Measurements from ENCODE around the gene ANTXR2. TPM values are rescaled to one million over a fixed set of nuclear protein-coding genes. Genes with fewer than 3 reads are reported as not detected.

Gene ANTXR2
- total and polyA plus RNA-seq, 4 donors: 16.0 to 88.0 (median 50.7) TPM

DNA sequence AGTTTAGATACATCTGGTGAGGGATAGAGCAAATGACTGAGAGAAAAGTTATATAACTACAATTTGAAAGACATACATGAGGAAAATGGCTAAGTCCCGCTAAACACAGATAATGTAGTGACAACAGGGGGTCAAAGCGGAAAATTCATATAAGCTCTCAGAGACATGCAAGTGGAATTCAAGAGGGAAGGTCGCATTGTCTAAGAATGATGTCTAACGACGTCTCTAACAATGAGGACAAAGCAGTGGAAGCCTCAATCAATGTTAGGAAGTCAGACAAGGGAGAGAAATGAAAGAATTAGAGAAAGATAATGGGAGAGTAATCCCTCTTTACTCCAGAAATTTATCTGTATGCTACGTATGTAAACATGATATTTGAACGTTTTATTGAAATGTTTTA is 113.4 kb downstream of the ANTXR2 start:
- WGBS, 2 donors: 90 to 93% methylated on average over 7 of the region's 7 CpGs
- no peak overlapping the region for H3K4me3 ChIP-seq (ENCODE audit: low read length in 2 of 2)
- no peaks in the 10 kb centered on the region for H3K36me3 ChIP-seq (ENCODE audit: control insufficient read depth in 1 of 2, insufficient read depth in 2 of 2, low read length in 1 of 2)
- no peaks in the 10 kb centered on the region for H3K27me3 ChIP-seq (ENCODE audit: control insufficient read depth in 1 of 2, insufficient read depth in 2 of 2, low read length in 1 of 2)
- H3K27ac ChIP-seq (ENCODE audit: low read depth in 1 of 2, low read length in 2 of 2): no peak overlapping the region
- DNase-seq (no peak), ATAC-seq (ENCODE audit: low FRiP score) (no peak)
- H3K4me1 ChIP-seq (ENCODE audit: control insufficient read depth in 1 of 2, insufficient read depth in 2 of 2, low read length in 2 of 2): no peaks in the 10 kb centered on the region
- intact Hi-C loops (cut with DNase I): no loop called here
- H3K9me3 ChIP-seq (ENCODE audit: control insufficient read depth, low read length): no peaks in the 10 kb centered on the region

DNA sequence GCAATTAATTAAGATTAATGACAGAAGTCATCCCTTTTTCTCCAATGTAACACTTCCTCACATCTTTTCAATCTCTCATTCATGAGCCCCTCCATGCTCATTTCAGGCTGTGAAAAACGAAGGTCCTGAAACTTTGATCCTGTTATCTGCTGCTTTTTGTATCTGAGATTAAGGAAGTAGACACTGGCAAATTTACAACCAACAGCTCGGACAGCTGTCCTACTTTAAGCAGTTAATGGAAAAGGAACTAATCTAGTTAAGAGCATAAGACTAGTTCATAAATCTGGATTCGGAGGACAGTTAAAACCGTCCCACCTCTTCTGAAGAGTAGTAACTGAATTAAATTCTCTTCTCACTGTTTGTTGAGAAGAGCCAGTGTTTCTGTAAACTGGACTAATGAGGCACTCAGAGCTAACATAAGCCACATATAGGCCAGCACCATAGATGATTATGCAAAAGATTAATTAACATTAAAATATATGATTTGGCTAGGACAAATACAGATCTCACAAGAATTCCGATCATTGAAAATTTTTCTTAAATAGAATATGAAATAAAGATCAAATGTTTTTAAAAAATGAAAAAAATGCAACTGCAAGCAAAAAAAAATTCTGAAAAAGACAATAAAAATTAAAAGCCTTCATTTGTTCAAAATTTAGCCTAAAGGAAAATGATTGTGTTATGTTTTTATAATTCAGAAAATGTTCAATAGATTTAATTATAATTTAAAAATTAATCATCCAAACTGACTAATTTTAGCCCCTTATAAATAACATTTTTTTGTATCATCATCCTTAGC is 114.4 kb downstream of the ANTXR2 start:
- DNase-seq (no peak), ATAC-seq (ENCODE audit: low FRiP score) (no peak)
- WGBS, 2 donors: 64 to 73% methylated on average over 5 of the region's 5 CpGs
- intact Hi-C loops (cut with DNase I): no loop called here
- no peaks in the 10 kb centered on the region for H3K9me3 ChIP-seq (ENCODE audit: control insufficient read depth, low read length)
- no peak overlapping the region for H3K27ac ChIP-seq (ENCODE audit: low read depth in 1 of 2, low read length in 2 of 2)
- no peak overlapping the region for H3K4me3 ChIP-seq (ENCODE audit: low read length in 2 of 2)
- no peaks in the 10 kb centered on the region for H3K4me1 ChIP-seq (ENCODE audit: control insufficient read depth in 1 of 2, insufficient read depth in 2 of 2, low read length in 2 of 2)
- no peaks in the 10 kb centered on the region for H3K27me3 ChIP-seq (ENCODE audit: control insufficient read depth in 1 of 2, insufficient read depth in 2 of 2, low read length in 1 of 2)
- H3K36me3 ChIP-seq (ENCODE audit: control insufficient read depth in 1 of 2, insufficient read depth in 2 of 2, low read length in 1 of 2): no peaks in the 10 kb centered on the region

DNA sequence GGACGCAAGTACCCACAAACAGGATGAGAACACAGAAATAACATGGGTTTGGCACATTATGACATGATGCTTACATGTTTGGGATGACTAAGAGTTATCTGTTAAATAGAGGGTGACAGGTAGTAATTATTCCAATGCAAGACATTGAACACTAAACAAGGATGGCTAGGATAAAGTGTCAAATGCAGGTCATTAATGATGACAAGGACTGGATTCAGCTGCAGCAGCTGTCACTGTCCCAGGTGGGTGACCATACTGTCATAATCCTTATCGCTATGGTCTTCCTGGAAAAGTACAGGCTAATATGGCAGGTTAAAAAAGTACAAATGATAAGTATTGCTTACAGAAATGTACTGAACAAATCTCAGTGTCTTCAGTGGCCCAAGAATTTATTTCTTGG is 123.9 kb downstream of the ANTXR2 start:
- ATAC-seq (ENCODE audit: low FRiP score): no peak
- intact Hi-C loops (cut with DNase I): no loop called here
- Histone ChIP-seq H3K27ac (ENCODE audit: low read depth in 1 of 2, low read length in 2 of 2) (no peak overlapping the region), H3K27me3 (ENCODE audit: control insufficient read depth in 1 of 2, insufficient read depth in 2 of 2, low read length in 1 of 2) (no peaks in the 10 kb centered on the region), H3K4me3 (ENCODE audit: low read length in 2 of 2) (no peak overlapping the region), H3K9me3 (ENCODE audit: control insufficient read depth, low read length) (no peaks in the 10 kb centered on the region), H3K4me1 (ENCODE audit: control insufficient read depth in 1 of 2, insufficient read depth in 2 of 2, low read length in 2 of 2) (peaks cover 0 to 2% of the 10 kb centered on the region in 2 donors), H3K36me3 (ENCODE audit: control insufficient read depth in 1 of 2, insufficient read depth in 2 of 2, low read length in 1 of 2) (no peaks in the 10 kb centered on the region)
- WGBS, 2 donors: 95 to 96% methylated on average over 2 of the region's 2 CpGs
- DNase-seq: no peak

DNA sequence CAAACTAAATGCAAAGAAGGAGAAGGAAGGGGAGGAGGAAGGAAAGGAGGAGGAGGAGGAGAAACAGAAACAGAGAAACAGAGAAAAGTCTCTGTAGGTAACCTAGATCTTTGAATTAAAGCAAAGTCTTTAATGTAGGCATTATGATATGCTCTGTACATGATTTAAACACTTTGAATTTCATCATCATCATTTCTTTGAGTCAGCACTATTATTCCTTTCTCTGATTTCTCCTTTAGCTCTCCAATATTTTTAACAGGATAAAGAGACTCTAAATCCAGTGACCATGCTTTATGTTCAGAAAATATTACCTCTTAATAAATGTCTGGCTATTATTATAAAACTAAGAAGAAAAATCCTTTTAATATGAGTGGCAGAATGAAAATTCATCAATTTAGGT is 124.3 kb downstream of the ANTXR2 start:
- H3K27ac ChIP-seq (ENCODE audit: low read depth in 1 of 2, low read length in 2 of 2): no peak overlapping the region
- no peak for DNase-seq

DNA sequence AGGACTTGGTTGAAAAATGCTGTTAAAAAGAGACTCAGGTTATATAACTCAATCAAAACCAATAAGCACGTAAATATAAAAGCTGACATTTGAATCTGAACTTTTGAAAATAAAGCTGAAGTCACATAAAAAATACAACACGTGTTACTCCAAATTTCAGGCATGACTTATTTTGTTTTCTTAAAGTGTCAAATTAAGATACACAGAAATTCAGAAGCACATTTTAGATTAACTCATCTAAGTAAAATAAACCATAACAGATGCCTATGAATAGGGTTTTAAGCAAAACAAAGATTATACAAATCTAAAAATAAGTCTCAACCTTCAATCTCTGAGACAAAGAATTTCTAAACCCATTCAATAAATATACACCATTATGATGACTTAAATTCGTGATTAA is 124.8 kb downstream of the ANTXR2 start:
- Histone ChIP-seq H3K4me3 (ENCODE audit: low read length in 2 of 2) (no peak overlapping the region), H3K27me3 (ENCODE audit: control insufficient read depth in 1 of 2, insufficient read depth in 2 of 2, low read length in 1 of 2) (no peaks in the 10 kb centered on the region), H3K4me1 (ENCODE audit: control insufficient read depth in 1 of 2, insufficient read depth in 2 of 2, low read length in 2 of 2) (peaks cover 0 to 2% of the 10 kb centered on the region in 2 donors), H3K9me3 (ENCODE audit: control insufficient read depth, low read length) (no peaks in the 10 kb centered on the region), H3K36me3 (ENCODE audit: control insufficient read depth in 1 of 2, insufficient read depth in 2 of 2, low read length in 1 of 2) (no peaks in the 10 kb centered on the region), H3K27ac (ENCODE audit: low read depth in 1 of 2, low read length in 2 of 2) (no peak overlapping the region)
- 46 to 47% methylated on average over 3 of the region's 3 CpGs for WGBS, 2 donors
- DNase-seq (no peak), ATAC-seq (ENCODE audit: low FRiP score) (no peak)
- intact Hi-C loops (cut with DNase I): no loop called here

More for the DNA sequence above, 124.3 kb downstream of the ANTXR2 start:
- Histone ChIP-seq H3K36me3 (ENCODE audit: control insufficient read depth in 1 of 2, insufficient read depth in 2 of 2, low read length in 1 of 2) (no peaks in the 10 kb centered on the region), H3K9me3 (ENCODE audit: control insufficient read depth, low read length) (no peaks in the 10 kb centered on the region), H3K4me1 (ENCODE audit: control insufficient read depth in 1 of 2, insufficient read depth in 2 of 2, low read length in 2 of 2) (peaks cover 0 to 2% of the 10 kb centered on the region in 2 donors), H3K27me3 (ENCODE audit: control insufficient read depth in 1 of 2, insufficient read depth in 2 of 2, low read length in 1 of 2) (no peaks in the 10 kb centered on the region), H3K4me3 (ENCODE audit: low read length in 2 of 2) (no peak overlapping the region)
- ATAC-seq (ENCODE audit: low FRiP score): no peak
- intact Hi-C loops (cut with DNase I): no loop called here

DNA sequence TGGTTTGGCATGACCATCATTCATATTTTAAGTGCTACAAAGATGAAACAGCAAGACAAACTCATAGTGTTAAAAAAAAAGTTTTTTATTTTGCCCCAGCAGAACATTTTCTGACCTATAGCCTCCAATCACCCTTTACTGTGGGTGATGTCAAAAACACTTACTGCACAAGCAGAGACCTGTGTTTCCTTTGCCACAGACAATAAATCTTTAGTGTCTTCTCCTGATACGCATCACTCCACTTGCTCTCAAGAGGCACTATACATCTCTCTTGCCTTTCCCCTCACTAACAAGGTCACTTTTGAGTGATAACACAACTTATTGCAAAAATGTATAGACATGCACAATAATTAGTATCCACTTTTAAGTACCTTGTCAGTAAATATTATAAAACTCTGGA is 125.6 kb downstream of the ANTXR2 start:
- intact Hi-C loops (cut with DNase I): no loop called here
- ATAC-seq (ENCODE audit: low FRiP score): no peak
- no peak for DNase-seq

DNA sequence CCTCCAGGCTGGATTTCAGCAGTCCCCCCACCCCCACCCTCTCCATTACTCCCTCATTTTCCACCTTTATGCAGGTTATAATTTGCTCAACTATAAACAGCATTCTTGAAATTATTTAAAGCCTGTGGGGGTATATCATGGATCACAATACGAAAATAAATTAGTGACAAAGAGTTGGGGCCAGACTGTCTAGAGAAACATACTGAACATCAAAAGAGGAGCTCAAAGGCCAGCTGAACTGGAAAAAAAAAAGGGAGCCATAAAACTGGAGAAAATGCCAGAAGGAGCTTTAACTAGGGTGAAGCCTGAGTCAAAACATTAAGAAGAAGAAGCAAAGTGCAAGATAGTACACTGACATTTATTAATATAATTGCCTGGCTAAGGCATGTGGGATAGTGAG is 137.8 kb downstream of the ANTXR2 start:
- H3K9me3 ChIP-seq (ENCODE audit: control insufficient read depth, low read length): no peaks in the 10 kb centered on the region
- ATAC-seq (ENCODE audit: low FRiP score) (no peak), DNase-seq (no peak)
- H3K4me3 ChIP-seq (ENCODE audit: low read length in 2 of 2): no peak overlapping the region
- intact Hi-C loops (cut with DNase I): no loop called here
- H3K4me1 ChIP-seq (ENCODE audit: control insufficient read depth in 1 of 2, insufficient read depth in 2 of 2, low read length in 2 of 2): no peaks in the 10 kb centered on the region
- no peaks in the 10 kb centered on the region for H3K27me3 ChIP-seq (ENCODE audit: control insufficient read depth in 1 of 2, insufficient read depth in 2 of 2, low read length in 1 of 2)
- no peaks in the 10 kb centered on the region for H3K36me3 ChIP-seq (ENCODE audit: control insufficient read depth in 1 of 2, insufficient read depth in 2 of 2, low read length in 1 of 2)
- WGBS, 2 donors: 53 to 70% methylated on average over 1 of the region's 1 CpG
- H3K27ac ChIP-seq (ENCODE audit: low read depth in 1 of 2, low read length in 2 of 2): no peak overlapping the region

More for the DNA sequence above, 125.6 kb downstream of the ANTXR2 start:
- 93 to 96% methylated on average over 1 of the region's 1 CpG for whole genome bisulfite sequencing, 2 donors
- peaks cover 0 to 2% of the 10 kb centered on the region in 2 donors for H3K4me1 ChIP-seq (ENCODE audit: control insufficient read depth in 1 of 2, insufficient read depth in 2 of 2, low read length in 2 of 2)
- no peak overlapping the region for H3K4me3 ChIP-seq (ENCODE audit: low read length in 2 of 2)
- H3K36me3 ChIP-seq (ENCODE audit: control insufficient read depth in 1 of 2, insufficient read depth in 2 of 2, low read length in 1 of 2): no peaks in the 10 kb centered on the region
- no peaks in the 10 kb centered on the region for H3K9me3 ChIP-seq (ENCODE audit: control insufficient read depth, low read length)
- H3K27ac ChIP-seq (ENCODE audit: low read depth in 1 of 2, low read length in 2 of 2): no peak overlapping the region
- H3K27me3 ChIP-seq (ENCODE audit: control insufficient read depth in 1 of 2, insufficient read depth in 2 of 2, low read length in 1 of 2): no peaks in the 10 kb centered on the region

DNA sequence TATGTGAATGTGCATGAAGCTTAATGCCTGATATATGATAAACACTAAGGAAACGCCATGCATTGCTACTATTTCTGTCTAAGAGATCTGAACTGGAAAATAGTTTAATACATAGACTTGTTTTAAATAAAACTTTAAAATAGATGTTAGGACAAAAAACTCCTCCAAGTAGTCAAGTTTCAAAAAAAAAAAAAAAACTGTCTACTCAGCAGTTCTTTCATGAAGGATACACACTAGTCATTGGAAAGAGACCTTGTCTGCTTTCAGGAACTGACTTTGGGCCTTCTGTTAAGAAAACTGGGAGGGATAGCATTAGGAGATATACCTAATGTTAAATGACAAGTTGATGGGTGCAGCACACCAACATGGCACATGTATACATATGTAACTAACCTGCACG is 138.4 kb downstream of the ANTXR2 start:
- no peaks in the 10 kb centered on the region for H3K27me3 ChIP-seq (ENCODE audit: control insufficient read depth in 1 of 2, insufficient read depth in 2 of 2, low read length in 1 of 2)
- no peak overlapping the region for H3K4me3 ChIP-seq (ENCODE audit: low read length in 2 of 2)
- no peaks in the 10 kb centered on the region for H3K36me3 ChIP-seq (ENCODE audit: control insufficient read depth in 1 of 2, insufficient read depth in 2 of 2, low read length in 1 of 2)
- DNase-seq (no peak), ATAC-seq (ENCODE audit: low FRiP score) (no peak)
- intact Hi-C loops (cut with DNase I): no loop called here
- no peaks in the 10 kb centered on the region for H3K9me3 ChIP-seq (ENCODE audit: control insufficient read depth, low read length)
- no peak overlapping the region for H3K27ac ChIP-seq (ENCODE audit: low read depth in 1 of 2, low read length in 2 of 2)
- no peaks in the 10 kb centered on the region for H3K4me1 ChIP-seq (ENCODE audit: control insufficient read depth in 1 of 2, insufficient read depth in 2 of 2, low read length in 2 of 2)
- WGBS, 2 donors: 73 to 80% methylated on average over 2 of the region's 2 CpGs

DNA sequence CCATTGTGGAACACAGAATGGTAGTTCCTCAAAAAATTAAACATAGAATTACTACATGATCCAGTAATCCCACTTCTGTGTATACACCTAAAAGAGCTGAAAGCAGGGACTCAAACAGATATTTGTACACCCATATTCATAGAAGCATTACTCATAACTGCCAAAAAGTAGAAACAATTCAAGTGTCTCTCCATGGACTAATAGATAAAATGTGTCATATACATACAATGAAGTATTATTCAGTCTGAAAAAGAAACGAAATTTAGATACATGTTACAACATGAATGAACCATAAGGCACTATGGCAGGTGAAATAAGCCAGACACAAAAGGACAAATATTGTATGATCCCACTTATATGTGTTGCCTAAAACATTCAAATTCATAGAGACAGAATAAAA is 145.1 kb downstream of the ANTXR2 start:
- no peak for ATAC-seq (ENCODE audit: low FRiP score)
- no peak overlapping the region for H3K4me3 ChIP-seq (ENCODE audit: low read length in 2 of 2)
- H3K9me3 ChIP-seq (ENCODE audit: control insufficient read depth, low read length): no peaks in the 10 kb centered on the region
- no peaks in the 10 kb centered on the region for H3K4me1 ChIP-seq (ENCODE audit: control insufficient read depth in 1 of 2, insufficient read depth in 2 of 2, low read length in 2 of 2)
- WGBS, 2 donors: 48 to 60% methylated on average over 1 of the region's 1 CpG
- no peak overlapping the region for H3K27ac ChIP-seq (ENCODE audit: low read depth in 1 of 2, low read length in 2 of 2)
- intact Hi-C loops (cut with DNase I): no loop called here
- no peaks in the 10 kb centered on the region for H3K36me3 ChIP-seq (ENCODE audit: control insufficient read depth in 1 of 2, insufficient read depth in 2 of 2, low read length in 1 of 2)
- no peak for DNase-seq
- no peaks in the 10 kb centered on the region for H3K27me3 ChIP-seq (ENCODE audit: control insufficient read depth in 1 of 2, insufficient read depth in 2 of 2, low read length in 1 of 2)

All from aorta (tissue), 5 donors.